Prostate gland (tissue), 2 donors: ENCODE data around the gene CLASRP.

ENCODE experiments used
- POLR2A ChIP-seq: fragments of 450-650 bp; IDR thresholded peaks from one replicate; pipeline ENCODE4 v1.6.1; 2016; ENCODE audit warnings: antibody characterized with exemption, mild to moderate bottlenecking
- TF ChIP-seq, protein P1 (sequence below), 4 experiments: fragments of 200-600 bp in 2 of 4; fragments of 450-650 bp in 2 of 4; sonication (generic) in 2 of 4; IDR thresholded peaks; 1 replicate in 3 of 4; 2 replicates in 1 of 4; pipeline ENCODE4 v1.5.1; 2016 to 2019; ENCODE audit warnings: antibody characterized with exemption in 4 of 4, mild to moderate bottlenecking in 2 of 4, moderate library complexity in 2 of 4

DNA sequence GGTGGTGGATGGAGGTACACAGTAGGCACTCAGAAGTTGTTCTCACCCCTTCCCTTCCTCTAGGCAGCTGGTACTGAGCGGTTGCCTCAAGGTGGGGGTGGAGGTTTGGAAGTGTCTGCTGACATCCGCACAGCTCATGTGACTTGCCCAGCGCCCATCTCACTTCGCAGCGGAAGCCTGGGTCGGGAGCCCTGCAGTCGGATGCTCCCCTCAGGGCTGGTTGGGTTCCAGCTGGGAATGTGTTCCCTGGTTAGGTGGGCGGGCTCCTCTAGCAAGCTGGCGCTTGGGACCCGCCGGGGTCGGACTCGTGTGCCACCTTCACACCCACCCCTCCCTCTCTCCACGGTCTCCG lies 64.3 kb downstream of the CLASRP start:
- TF ChIP-seq, protein P1, sequence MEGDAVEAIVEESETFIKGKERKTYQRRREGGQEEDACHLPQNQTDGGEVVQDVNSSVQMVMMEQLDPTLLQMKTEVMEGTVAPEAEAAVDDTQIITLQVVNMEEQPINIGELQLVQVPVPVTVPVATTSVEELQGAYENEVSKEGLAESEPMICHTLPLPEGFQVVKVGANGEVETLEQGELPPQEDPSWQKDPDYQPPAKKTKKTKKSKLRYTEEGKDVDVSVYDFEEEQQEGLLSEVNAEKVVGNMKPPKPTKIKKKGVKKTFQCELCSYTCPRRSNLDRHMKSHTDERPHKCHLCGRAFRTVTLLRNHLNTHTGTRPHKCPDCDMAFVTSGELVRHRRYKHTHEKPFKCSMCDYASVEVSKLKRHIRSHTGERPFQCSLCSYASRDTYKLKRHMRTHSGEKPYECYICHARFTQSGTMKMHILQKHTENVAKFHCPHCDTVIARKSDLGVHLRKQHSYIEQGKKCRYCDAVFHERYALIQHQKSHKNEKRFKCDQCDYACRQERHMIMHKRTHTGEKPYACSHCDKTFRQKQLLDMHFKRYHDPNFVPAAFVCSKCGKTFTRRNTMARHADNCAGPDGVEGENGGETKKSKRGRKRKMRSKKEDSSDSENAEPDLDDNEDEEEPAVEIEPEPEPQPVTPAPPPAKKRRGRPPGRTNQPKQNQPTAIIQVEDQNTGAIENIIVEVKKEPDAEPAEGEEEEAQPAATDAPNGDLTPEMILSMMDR (IDR thresholded peaks at IDR 0.05), result no peak
- TF ChIP-seq POLR2A, result no peak
